NCI-H2171 (cell line): ENCODE data around the gene STK10.

Experiments
- DNase-seq: peaks from one replicate; lab custom pipeline; 2025; lab: John Stamatoyannopoulos, UW

STK10 gene

DNA sequence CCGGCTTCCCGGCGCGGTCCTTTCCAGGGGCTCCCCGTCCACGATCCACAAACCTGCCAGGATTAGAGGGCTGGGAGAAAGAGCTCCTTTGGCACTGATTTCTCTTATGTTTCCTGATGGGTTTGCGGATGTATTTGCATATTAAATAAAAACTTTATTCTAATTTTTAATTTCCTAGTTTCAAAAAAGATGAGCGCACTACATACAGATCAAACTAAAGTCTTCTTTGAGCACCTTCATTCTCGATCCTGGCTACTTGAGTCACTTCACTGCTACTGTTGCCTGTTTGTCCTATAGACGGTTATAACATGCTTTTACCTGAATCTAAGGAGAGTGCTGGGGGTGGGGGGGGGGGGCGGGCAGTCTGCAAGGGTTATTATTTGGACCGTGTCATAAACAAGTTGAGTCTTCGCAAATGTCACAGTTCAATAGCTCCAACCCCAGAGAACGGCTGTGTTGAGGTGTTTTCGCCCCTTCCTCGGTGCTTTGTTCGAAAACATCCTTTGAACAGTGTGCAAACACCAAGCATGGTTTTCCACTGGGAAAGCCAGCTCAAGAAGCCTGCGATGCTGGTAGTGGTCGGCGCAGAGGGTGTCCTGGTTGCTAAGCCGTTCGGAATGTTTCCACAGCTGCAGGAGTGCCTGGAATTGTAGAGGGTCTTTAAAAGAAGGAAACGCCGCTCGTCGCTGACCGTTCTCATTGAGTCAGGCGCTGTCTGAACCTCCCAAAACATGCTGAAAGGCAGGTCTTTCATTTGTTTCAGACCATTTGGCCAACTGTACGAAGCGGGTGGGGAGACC lies 1.1 kb upstream of the STK10 start:
- no peak for DNase-seq

DNA sequence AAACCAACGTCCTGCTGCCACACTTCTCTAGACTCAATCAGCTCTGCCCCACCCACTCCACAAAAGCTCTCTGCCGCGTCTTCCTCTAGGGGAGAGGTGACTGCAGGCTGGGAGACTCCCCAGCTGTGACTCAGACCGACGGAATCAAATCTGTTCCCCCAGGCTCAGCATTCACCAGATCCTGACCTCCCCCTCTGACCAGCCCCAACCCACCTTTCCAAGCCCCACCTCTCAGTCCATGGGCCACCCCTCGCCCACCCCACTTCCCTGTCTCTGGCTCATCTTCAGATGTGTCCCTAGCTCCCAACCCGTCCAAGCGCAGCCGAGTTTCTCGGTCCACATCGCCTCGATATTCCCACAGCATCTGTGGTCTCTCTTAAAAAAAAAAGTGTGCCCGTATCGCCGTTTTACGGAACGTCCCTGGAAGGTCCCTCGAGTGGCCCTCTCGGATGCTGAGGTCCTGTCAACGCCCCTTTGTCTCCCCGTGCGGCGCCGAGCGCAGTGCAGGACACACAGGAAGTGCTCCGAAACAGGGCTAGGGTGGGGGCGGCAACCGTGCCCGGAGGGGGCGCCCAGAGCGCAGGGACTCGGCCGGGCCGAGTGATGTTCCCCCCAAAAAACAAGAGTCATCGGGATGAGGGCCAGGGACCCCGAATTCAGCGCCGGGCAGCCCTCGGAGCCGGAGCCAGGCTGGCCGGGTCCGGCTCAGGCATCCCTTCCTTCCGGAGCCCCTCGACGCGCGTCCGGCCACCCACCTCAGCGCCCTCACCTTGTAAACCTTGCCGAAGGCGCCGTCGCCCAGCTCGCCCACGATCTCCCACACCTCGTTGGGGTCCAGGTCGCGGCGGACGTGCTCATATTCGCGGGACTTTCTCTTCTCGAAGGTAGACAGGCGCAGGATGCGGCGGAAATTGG lies 649 bp downstream of the STK10 start:
- no peak for DNase-seq

DNA sequence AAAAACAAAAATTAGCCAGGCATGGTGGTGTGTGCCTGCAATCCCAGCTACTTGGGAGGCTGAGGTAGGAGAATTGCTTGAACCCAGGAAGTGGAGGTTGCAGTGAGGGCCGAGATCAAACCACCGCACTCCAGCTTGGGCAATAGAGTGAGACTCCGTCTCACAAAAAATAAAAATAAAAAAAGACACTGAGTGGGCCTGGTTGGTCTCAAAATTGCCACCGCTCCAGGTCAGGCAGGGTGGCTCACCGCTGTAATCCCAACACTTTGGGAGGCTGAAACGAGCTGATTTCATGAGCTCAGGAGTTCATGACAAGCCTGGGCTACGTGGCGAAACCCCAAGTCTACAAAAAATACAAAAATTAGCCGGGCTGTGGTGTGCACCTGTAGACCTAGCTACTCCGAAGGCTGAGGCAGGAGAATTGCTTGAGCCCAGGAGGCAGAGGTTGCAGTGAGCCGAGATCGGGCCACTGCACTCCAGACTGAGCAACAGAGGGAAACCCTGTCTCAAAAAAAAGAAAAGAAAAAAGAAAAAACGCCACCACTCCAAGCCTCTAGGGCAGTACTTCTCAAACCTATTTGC lies 1.8 kb downstream of the STK10 start:
- no peak for DNase-seq

DNA sequence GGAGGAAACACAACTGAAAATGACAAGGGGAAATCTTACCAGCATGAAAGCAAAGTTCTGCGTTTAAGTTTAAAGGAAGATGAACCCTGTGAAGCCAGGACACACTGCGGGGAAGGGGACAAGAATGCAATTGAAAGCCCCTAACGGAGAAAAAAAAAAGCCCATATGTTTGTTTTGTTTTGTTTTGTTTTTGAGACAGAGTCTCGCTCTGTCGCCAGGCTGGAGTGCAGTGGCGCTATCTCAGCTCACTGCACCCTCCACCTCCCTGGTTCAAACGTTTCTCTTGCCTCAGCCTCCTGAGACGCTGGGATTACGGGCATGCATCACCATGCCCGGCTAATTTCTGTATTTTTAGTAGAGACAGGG lies 2.9 kb downstream of the STK10 start:
- DNase-seq = no peak

DNA sequence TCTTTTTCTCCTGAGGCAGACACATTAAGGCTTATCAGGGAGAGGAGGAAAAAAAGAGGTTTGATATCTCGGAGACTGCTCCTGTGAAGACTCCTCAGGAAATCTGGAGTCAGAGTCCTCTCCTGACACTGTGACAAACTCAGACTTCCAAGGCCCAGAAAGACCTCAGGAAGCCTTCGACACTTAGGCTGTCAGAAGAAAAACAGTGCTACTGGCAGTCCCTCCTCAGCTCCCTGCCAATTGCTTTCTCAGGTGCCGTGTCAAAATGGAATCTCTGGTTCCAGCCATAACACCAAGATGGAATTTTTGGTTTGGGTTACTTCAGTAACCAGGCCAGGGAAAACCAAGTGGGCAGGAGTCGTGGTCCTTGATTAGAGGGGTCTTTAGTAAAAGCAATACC lies 4.1 kb downstream of the STK10 start:
- no peak for DNase-seq

DNA sequence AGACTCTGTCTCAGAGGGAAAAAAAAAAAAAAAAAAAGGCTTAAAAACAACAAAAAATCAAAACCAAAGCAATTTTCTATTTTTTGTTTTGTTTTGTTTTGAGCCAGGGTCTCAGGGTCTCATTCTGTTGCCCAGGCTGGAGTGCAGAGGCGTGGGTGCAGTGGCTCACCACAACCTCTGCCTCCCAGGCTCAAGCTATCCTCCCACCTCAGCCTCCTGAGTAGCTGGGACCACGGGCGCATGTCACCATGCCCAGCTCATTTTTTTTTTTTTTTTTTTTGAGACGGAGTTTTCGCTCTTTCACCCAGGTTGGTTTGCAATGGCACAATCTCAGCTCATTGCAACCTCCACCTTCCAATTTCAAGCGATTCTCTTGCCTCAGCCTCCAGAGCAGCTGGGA lies 5.7 kb downstream of the STK10 start:
- no peak for DNase-seq

DNA sequence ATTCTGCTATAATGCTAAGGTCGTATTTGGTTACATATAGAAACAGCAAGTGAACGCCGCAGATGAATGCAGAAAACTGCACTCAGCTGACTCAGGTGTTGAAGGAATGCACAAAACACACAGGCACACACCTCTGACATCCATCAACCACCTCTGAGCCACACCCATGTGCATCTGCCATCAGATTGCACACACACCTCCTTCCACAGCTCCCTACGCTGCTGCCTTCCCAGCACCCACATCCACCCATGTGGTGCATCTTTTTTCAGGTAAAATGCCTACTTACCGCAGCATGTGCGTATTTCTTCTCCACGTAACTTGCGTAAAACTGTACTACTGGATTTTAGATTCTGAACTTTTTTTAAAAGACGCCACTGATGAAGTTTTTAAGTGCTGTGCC lies 7.1 kb downstream of the STK10 start:
- no peak for DNase-seq

DNA sequence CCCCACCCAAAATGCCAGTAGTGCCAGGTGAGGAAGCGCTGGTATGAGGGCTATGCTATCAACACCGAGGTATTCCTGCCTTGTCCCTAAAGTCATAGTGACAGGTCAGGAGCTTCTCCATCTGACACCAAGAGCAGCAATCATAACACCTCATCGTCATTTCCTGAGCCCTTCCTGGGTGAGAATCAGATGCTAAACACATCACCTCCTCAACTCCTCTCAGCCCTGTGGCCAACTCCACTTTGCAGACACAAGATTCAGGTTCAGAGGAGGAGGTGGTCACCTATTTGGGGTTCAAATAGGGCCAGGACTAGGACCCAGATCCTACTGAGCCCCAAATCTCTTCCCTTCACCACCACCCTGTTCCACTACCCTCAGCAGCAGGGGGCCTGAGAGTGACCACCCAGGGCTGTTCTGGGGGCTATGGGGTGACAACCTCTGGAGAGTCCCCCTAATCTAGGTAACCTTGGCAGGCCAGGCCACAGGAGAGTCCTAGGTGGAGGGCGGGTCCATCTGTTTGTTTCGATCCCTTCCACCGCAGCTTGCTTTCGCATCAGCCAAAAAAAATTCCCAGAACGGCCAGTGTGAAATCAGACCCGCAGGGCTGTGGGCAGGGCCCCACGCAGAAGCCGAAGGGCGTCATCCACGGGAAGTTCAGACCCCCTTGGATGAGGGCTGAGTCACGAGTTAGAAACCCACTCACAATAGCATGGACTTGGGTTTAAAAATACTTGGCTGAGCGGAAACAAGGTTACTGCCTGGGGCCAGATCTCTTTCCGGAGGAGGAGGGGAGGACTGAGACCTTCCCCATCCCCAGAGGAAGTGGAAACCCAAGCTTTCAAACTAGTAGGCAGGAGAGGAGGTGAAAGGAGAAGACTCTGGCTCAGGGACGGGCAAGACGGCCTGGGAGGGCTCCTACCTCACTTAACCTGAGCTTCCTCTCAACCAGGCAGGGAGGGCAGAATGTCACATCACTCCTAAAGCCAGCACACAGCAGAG lies 8.7 kb downstream of the STK10 start:
- no peak for DNase-seq

DNA sequence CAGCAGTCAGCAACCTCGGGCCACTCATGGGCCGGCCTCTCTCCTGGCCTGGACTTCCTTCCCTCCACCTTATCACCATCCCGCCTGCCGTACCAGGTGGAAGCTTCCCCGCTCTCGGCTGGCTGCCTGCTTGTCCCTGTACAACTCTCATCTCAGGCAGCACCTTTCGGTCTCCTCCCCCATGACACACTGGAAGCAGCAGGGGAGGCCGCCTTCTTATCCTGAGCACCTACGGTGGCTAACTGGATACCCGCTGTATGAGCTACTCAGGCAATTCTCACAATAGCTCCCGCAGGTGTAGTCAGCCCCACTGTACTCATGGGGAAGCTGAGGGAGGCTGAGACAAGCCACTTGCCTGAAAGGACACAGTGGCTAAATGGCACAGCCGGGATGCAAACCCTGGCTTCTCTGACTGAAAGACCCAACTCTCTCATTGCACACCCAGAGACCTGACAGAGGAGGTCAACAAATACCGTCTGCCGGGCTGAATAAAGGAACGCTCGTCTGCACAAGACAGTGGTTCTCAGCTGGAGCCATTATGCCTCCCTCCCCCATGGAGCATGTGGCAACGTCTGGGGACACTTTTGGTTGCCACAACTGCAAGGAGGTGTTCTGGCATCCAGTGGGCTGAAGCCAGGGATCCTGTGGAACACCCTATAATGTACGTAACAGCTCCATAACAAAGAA lies 9.6 kb downstream of the STK10 start:
- no peak for DNase-seq

DNA sequence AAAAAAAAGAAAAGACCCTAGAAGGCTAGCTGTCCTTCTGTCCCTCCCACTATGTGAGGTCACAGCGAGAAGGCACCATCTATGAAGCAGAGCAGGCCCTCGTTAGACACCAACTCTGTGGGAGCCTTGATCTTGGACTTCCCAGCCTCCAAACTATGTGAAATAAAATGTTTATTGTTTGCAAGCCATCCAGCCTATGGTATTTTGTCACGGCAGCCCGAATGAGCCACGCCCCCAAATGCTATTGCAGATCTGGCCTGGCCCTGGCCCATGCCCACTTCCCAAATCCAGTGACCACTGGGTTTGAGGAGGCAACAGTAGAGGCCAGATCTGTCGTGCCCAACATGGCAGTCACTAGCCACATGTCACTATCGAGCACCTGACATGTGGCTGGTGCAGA lies 10.8 kb downstream of the STK10 start:
- DNase-seq = no peak

DNA sequence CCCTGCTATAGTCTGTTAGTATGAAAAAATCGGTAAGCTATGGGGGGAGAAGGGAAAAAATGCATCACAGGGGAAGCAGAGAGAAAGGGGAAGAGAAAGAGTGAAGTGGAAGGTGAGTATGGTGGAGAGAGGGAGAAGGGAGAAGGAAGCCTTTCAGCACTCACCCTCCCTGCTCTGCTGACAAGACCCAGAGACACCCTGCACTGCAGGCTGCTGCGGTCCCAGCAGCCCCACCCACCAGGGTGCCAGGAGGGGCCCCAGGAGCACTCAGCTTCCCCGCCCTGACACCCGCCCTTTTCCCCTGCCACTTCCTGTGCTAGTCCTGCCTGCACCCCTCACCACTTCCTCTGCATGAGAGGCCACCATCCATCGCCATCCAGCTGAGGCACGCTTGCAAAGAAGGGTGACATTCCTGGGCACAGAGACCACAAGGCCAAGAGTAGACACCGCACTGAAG lies 12.7 kb downstream of the STK10 start:
- no peak for DNase-seq

DNA sequence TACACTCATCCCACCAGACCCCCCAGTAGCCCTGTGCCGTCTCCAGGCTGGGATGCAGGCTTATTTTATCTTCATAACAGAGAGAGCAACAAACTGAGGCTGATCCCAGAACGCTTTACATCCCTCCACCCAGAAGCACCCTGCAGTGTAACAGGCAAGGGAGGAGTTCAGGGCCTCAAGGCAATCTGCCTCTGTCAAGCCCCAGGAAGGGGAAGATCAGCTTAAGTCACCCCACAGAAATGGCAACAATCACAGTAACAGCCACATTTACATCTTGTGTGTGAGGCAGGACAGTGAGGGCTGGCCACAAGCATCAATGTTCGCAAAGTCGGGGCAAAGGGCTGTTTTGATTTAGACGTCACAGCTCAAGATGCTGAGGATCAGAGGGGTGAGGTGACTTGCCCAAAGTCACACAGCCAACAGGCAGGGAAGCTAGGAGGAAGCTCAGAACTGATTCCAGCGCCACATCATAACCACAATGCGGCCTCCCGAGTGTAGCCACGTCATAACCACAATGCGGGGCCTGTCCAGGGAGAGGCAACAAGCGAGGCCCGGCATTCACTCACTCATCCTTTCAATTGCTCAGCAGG lies 14.4 kb downstream of the STK10 start:
- no peak for DNase-seq

DNA sequence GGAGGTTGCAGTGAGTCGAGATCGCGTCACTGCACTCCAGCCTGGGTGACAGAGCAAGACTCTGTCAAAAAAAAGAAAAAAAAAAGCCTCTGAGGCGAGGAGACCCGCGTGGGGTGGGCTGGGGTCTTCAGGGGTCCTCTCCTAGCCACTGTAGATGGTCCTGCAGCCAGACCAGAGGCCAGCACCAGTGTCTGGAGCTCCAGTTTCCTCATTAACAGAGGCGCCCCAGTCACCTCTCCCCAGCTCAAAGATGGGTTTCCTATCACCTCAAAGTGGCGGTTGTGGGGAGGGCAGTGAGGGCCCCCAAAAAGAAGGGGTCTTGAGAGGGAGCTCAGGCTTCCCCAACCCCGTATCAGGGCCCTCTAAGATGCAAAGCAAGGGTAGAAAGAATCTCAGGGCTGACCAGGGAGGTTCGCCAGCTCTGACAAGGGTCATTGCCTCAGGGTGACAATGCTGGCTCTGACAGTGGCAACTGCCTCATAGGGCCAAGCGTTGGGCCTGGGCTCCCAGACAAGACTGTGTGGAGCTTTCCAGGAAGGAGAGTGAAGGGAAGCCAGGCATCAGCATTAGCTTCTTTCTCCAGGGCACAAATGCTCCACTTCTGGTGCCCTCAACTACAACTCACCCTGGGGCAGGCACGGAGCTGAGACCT lies 15.0 kb downstream of the STK10 start:
- DNase-seq = no peak

DNA sequence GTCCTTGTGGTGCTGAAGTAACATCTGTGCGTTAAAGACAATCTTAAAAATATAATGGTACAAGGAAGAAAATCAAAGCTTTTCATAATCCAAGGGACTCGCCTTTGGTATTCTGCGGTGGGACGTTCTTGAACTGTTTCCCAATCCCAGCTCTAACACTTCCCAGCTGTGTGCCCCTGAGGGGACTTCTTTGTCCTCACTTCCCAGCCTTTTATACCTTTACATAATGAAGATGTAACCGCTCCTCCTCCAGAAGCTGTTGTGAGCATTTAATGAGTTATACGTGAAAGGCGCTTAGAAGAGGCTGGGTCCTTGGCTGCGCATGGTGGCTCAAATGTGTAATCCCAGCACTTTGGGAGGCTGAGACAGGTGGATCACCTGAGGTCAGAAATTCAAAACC lies 16.9 kb downstream of the STK10 start:
- no peak for DNase-seq

DNA sequence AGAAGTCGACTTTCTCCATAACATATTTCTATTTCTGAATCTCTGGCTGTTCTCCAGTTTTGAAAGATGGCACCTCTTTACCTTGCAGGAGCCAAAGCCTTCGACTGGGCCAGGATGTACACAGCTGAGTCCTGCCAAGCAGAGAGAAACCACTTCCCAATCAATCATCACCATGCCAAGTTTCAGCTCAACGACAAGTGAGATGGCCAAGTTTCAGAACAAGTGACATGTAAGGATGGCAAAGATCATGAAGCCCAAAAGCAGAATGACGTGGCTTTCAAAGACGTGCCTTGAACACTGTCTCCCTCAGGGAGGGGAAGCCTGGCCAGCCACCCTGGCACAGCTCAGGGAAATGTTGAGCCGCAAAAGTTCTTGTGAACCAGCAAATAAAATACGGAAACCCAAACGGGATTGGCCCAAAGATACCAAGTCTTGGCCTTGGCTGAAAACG lies 17.7 kb downstream of the STK10 start:
- DNase-seq = no peak

DNA sequence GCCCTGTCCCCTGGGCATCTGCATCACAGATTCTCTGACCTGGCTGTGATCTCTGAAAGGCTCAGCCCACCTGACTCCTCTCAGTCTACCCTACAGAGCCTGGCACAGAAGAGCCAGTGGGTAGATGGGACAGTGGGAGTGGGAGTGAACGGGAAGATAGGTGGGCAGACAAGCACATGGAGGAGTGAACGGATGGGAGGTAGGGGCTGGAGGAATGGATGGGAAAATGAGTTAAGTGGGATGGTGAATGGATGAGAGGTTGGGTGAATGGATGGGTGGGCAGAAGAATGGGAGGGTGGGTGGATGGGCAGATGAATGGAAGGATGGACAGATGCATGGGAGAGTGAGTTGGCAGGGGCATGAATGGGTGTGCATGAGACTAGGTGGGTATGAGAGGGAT lies 18.8 kb downstream of the STK10 start:
- no peak for DNase-seq

DNA sequence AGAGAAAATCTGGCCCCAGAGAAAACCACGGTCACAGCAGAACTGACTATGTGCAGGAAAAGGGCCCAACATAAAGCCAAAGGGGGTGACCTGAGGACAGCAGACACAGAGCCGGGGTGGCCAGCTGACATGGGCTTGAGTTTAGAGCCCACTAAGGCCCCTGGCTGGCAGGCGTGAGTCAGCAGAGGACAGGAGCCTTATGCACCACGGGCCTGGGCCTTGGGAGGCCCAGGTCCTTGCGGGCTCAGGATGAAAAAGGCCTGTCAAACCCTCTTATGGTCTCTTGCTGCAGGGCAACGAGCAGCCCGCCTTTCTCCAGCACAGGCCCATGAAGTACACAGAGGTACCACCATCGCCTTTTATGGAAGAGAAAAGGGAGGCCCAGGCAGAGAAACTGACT lies 19.7 kb downstream of the STK10 start:
- no peak for DNase-seq

DNA sequence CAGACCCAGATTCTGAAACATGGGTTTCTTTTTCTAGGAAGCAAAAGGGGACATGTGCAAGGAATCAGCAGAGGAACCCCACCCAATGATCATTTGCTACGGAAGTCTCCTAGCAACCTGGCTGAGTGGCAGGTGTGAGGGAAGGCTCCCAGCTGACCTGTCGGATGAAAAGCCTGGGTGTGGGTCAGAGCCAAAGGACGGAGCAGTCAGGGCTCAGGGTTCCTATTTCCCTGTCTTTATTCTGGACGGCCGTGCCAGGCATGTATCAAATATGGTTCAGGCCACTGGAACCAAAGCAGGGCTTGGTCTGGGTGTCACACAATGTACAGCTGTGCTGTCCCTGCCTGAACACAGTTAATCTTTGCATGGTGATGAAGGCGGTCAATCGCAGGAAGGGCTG lies 20.1 kb downstream of the STK10 start:
- DNase-seq = no peak

DNA sequence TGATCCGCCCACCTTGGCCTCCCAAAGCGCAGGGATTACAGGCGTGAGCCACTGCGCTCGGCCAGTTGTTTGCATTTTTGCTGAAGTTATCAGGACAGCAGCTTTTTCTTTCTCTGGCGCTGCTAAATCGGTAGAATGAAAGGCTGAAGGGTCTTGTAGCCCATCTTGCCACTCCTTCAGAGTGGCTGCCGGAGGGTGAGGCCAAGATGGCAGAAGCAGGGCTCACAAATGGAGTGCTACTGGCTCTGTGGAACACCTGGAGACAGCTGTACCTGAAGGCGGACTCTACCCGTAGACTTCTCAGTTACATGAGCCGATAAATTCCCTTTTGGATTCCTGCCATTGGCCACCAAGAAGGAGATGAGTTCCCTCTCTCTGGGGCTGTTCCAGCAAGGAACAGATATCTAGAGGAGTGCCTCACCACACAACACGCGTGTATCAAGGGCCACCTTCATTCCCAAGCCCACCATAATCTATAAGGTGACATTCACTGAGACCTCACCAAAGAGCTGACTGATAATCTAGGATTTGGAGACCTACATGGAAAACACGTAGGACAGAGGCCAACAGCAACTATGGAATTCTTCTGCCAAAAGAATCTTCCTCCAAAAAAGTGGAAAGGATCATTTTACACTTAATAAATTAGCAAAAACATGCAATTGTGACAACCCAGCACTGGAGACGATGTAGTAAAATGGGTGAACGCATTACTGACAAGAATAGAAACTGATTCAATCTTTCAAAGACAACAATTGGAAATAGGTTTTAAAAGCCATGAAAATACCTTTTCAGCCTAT lies 21.8 kb downstream of the STK10 start:
- DNase-seq = no peak
